K562 (cell line): ENCODE data around the gene RPRD1B. TPM values are rescaled to one million over a fixed set of nuclear protein-coding genes. Genes with fewer than 3 reads are reported as not detected.

Experiments used
- ATAC-seq: fragments of 200-7000 bp; cut with Tn5 transposase; 3 replicates; pipeline ENCODE4 v1.9.1; 2020; ENCODE audit warnings: moderate library complexity
- BruUV-seq: library from RNA; stranded (reverse); fragments of 400-500 nt; replicated peaks from 2 replicates; lab custom pipeline; 2021; lab: Mats Ljungman, UMichigan
- CTCF ChIA-PET: fragments of 300-600 bp; formaldehyde crosslinking; extraction: SDS; loops from one replicate; lab custom pipeline; 2021; ENCODE audit warnings: low intra/inter-chr PET ratio; lab: Yijun Ruan, JAX
- POLR2A ChIA-PET: fragments of 300-600, 350-650 bp; sonication (Branson Sonifier 250); formaldehyde crosslinking; extraction: SDS; loops from one replicate; lab custom pipeline; 2021; ENCODE audit warnings: antibody characterized with exemption, inconsistent platforms; lab: Yijun Ruan, JAX
- DNase-seq, 4 experiments: peaks; one replicate each; pipeline versions ENCODE4 v3.0.0 to v3.0.0-alpha.2; 2011 to 2018; ENCODE audit warnings: low spot score in 3 of 4, mixed read lengths in 3 of 4; ENCODE audit errors: extremely low read depth in 1 of 4
- FAIRE-seq: peaks from 2 replicates; lab custom pipeline; 2011; peaks lifted over from hg19 to GRCh38; lab: Jason Lieb, UNC
- H2AFZ ChIP-seq: 2 replicates; pipeline ENCODE4 v1.6.0; 2011; ENCODE audit warnings: low read depth, low read length, control low read depth, inconsistent platforms
- H3K27ac ChIP-seq: fragments of 200-600 bp; 3 replicates; pipeline ENCODE4 v1.8.0; 2011; ENCODE audit warnings: low read depth, mild to moderate bottlenecking, control low read depth, inconsistent platforms, low read length, moderate library complexity, mixed read lengths; ENCODE audit errors: extremely low read depth
- H3K27me3 ChIP-seq, 2 experiments: fragments of 300-600 bp in 1 of 2; 2 replicates in 1 of 2; 3 replicates in 1 of 2; pipeline versions ENCODE4 v1.6.0 to v1.8.0; 2011; ENCODE audit warnings: inconsistent platforms in 2 of 2, low read length in 2 of 2, mild to moderate bottlenecking in 1 of 2, mixed read lengths in 1 of 2, moderate library complexity in 1 of 2; ENCODE audit not compliant: control insufficient read depth in 2 of 2, insufficient read depth in 2 of 2
- H3K36me3 ChIP-seq: fragments of 300-600 bp; 3 replicates; pipeline ENCODE4 v1.8.0; 2011; ENCODE audit warnings: mild to moderate bottlenecking, low read length, inconsistent platforms; ENCODE audit not compliant: control insufficient read depth, insufficient read depth
- H3K4me1 ChIP-seq, 2 experiments: fragments of 200-600 bp in 1 of 2; replicated peaks in 1 of 2; 2 replicates in 1 of 2; 3 replicates in 1 of 2; pipeline versions ENCODE4 v1.5.1 to v1.8.0; 2011; ENCODE audit warnings: inconsistent platforms in 2 of 2, low read length in 2 of 2, mild to moderate bottlenecking in 1 of 2, mixed read lengths in 1 of 2, moderate library complexity in 1 of 2; ENCODE audit not compliant: control insufficient read depth in 2 of 2, insufficient read depth in 2 of 2
- H3K4me2 ChIP-seq: 2 replicates; pipeline ENCODE4 v1.6.1; 2011; ENCODE audit warnings: low read length, control low read depth, inconsistent platforms, mixed read lengths; ENCODE audit not compliant: insufficient read depth
- H3K4me3 ChIP-seq: fragments of 200-600 bp; sonication (generic), shearing (Covaris generic); 2 replicates; pipeline ENCODE4 v1.5.1; 2016; ENCODE audit warnings: control low read depth, inconsistent platforms
- H3K79me2 ChIP-seq: fragments of 200-600 bp; 3 replicates; pipeline ENCODE4 v1.8.0; 2011; ENCODE audit warnings: low read length, inconsistent platforms; ENCODE audit not compliant: control insufficient read depth, insufficient read depth
- H3K9ac ChIP-seq, 2 experiments: 2 replicates each; pipeline versions ENCODE4 v1.6.0 to v1.6.1; 2011; ENCODE audit warnings: low read depth in 2 of 2, low read length in 2 of 2, control low read depth in 1 of 2, inconsistent platforms in 1 of 2, mild to moderate bottlenecking in 1 of 2, mixed read lengths in 1 of 2; ENCODE audit not compliant: insufficient read depth in 1 of 2
- H3K9me1 ChIP-seq: one replicate; pipeline ENCODE4 v1.6.0; 2011; ENCODE audit warnings: inconsistent platforms, mild to moderate bottlenecking, low read length, moderate library complexity; ENCODE audit not compliant: control insufficient read depth, insufficient read depth
- H3K9me3 ChIP-seq: replicated peaks from 2 replicates; pipeline ENCODE4 v1.5.1; 2011; ENCODE audit warnings: low read depth, low read length, inconsistent platforms; ENCODE audit not compliant: control insufficient read depth, insufficient read depth
- H4K20me1 ChIP-seq: replicated peaks from 2 replicates; pipeline ENCODE4 v1.6.1; 2011; ENCODE audit warnings: low read length, inconsistent platforms, mixed read lengths; ENCODE audit not compliant: control insufficient read depth, insufficient read depth
- CBX3 ChIP-seq, 2 experiments: IDR thresholded peaks; 1 replicate in 1 of 2; 2 replicates in 1 of 2; pipeline ENCODE4 v1.6.1; 2012; ENCODE audit warnings: inconsistent platforms in 2 of 2, low read length in 2 of 2, borderline replicate concordance in 1 of 2, control low read depth in 1 of 2
- E2F3 ChIP-seq: fragments of 250-450 bp; sonication (Bioruptor Pico); IDR thresholded peaks from 2 replicates; pipeline ENCODE4 v1.4.0; 2020; ENCODE audit warnings: mild to moderate bottlenecking
- KDM1A ChIP-seq, 2 experiments: fragments of 450-650 bp; IDR thresholded peaks; 2 replicates each; pipeline ENCODE4 v1.6.1; 2016; ENCODE audit warnings: mild to moderate bottlenecking in 2 of 2
- SMARCB1 ChIP-seq: IDR thresholded peaks from 2 replicates; pipeline ENCODE4 v1.6.1; 2011; ENCODE audit warnings: improper control_type of control experiment, low read depth; ENCODE audit not compliant: insufficient read length
- SRSF3 ChIP-seq: fragments of 200-400 bp; formaldehyde crosslinking; IDR thresholded peaks from 2 replicates; pipeline ENCODE4 v1.6.1; 2016; ENCODE audit warnings: mild to moderate bottlenecking, low read length, moderate library complexity; ENCODE audit not compliant: insufficient read depth
- WGBS: fragments of 100-300 bp; shearing (Covaris generic); methylation state at CpG from one replicate; pipeline ENCODE4 v1.1.6; 2016; ENCODE audit warnings: low coverage, mixed read lengths; ENCODE audit not compliant: insufficient coverage; ENCODE audit errors: missing lambda C conversion rate; 5-methylcytosine and 5-hydroxymethylcytosine counted together
- in situ Hi-C: fragments of 300-500 bp; cut with MboI; formaldehyde crosslinking; loops from 4 replicates; pipeline ENCODE4 v1.15.0; 2018; ENCODE audit warnings: inconsistent platforms, mixed read lengths
- intact Hi-C: fragments of 100-400 bp; cut with micrococcal nuclease; formaldehyde crosslinking; loops from 2 replicates; pipeline ENCODE4 v1.14.2; 2022
- polyA plus RNA-seq, 8 experiments: library from polyadenylated mRNA; depleted of rRNA in 4 of 8; stranded (reverse) in 5 of 8; unstranded in 3 of 8; fragments of >200 nt; fragmentation: Nextera tagmentation in 2 of 8; fragmentation: Illumina TruSeq in 1 of 8; extraction: Ambion mirVana in 2 of 8; extraction: Trizol in 1 of 8; gene quantifications; 2 replicates each; pipeline versions ENCODE4 v1.2.1 to v1.2.3, GENCODE V29; 2011 to 2014; ENCODE audit warnings: inconsistent platforms in 1 of 8, missing spikeins in 1 of 8
- total RNA-seq, 7 experiments: library from RNA; depleted of rRNA in 6 of 7; stranded (reverse); fragments of >200 nt in 6 of 7; fragmentation: Illumina TruSeq in 2 of 7; extraction: Trizol in 2 of 7; gene quantifications; 2 replicates each; pipeline versions ENCODE4 v1.2.1 to v1.2.3, GENCODE V29; 2011 to 2021; ENCODE audit warnings: low replicate concordance in 1 of 7
- TF ChIP-seq, protein P1 (sequence below), 2 experiments: fragments of 450-650 bp; IDR thresholded peaks; 2 replicates each; pipeline ENCODE4 v1.6.1; 2018; ENCODE audit warnings: mild to moderate bottlenecking in 2 of 2, low read depth in 1 of 2; ENCODE audit not compliant: partially characterized antibody in 2 of 2
- TF ChIP-seq, protein P2 (sequence below), 2 experiments: fragments of 450-650 bp in 1 of 2; IDR thresholded peaks; 2 replicates each; pipeline ENCODE4 v1.6.1; 2011 to 2017; ENCODE audit warnings: low read depth in 2 of 2, antibody characterized with exemption in 1 of 2, borderline replicate concordance in 1 of 2, low read length in 1 of 2, mild to moderate bottlenecking in 1 of 2, mixed read lengths in 1 of 2; ENCODE audit not compliant: control insufficient read depth in 1 of 2

Gene RPRD1B
- total and polyA plus RNA-seq, 9 of the 15 experiments (the other 6 are each of a cell fraction or from before 2014, with no cell fraction given): 5.5 to 43.0 (median 24.4) TPM

DNA sequence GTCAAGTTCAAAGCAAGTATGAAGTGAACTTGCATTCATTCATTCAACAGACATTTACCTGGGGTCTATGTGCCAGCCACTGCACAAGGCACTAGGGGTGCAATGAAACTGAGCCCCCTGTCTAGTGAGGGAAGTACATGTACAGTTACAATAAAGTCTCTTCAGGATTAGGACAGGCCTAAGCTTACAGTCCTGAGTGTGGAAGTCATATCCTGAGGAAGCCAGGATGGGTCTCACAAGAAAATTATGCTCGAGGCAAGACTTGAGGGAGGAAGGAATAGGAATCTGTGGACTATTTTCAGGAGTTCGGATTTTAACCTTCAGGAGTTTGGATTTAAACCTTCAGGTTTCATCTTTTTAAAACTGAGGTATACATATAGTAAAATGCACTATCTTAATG is 19.7 kb upstream of the RPRD1B start:
- H3K4me3 ChIP-seq: no peak overlapping the region
- ATAC-seq (no peak), DNase-seq (no peak), FAIRE-seq (no peak)
- ChIA-PET POLR2A (interaction anchor here (0.8 to 2.2 kb wide), 3 partner anchors 8 to 19 kb away, joined by 3 to 7 read pairs (median 5); partner anchors contain the start of genes RPRD1B and TTI1), CTCF (no interaction called here)
- H3K9me3 ChIP-seq: peaks cover 6% of the 10 kb centered on the region
- peaks cover 86% of the 10 kb centered on the region for H3K79me2 ChIP-seq
- no peak overlapping the region for H2AFZ ChIP-seq
- no peak overlapping the region for H3K9ac ChIP-seq
- H3K27me3 ChIP-seq: no peaks in the 10 kb centered on the region
- no peak overlapping the region for H3K27ac ChIP-seq
- no TSS peak for BruUV-seq
- no peaks in the 10 kb centered on the region for H3K4me1 ChIP-seq
- H3K36me3 ChIP-seq: peaks cover 92% of the 10 kb centered on the region
- intact Hi-C loops: no loop called here
- no peak overlapping the region for H3K4me2 ChIP-seq
- H3K9me1 ChIP-seq: no peaks in the 10 kb centered on the region
- no peak for TF ChIP-seq SRSF3
- in situ Hi-C loops: no loop called here
- peaks cover 10% of the 10 kb centered on the region for H4K20me1 ChIP-seq
- 90% methylated on average over 2 of the region's 2 CpGs for WGBS

DNA sequence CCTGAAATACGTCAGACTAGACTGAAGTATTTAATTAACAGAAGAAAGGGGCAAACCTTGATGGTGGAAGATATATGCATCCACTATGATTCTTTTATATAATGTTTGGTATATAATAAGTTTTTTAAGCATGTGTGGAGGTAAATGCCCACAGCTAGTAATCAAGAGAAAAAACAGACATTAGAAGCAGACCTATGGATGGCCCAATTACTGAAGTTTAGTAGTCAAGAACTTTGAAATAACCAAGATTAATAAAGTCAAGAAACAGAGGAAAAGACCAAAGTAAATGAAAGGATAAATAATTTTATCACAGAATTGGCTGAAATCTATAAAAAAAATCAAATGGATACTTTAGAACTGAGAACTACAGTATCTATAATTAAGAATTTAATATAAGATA is 15.6 kb upstream of the RPRD1B start:
- DNase-seq: no peak
- intact Hi-C loops (no loop called here), in situ Hi-C loops (no loop called here)
- no peak overlapping the region for H3K9ac ChIP-seq
- WGBS: 100% methylated on average over 1 of the region's 1 CpG
- peaks cover 89% of the 10 kb centered on the region for H3K79me2 ChIP-seq
- H3K27me3 ChIP-seq: no peaks in the 10 kb centered on the region
- no peak overlapping the region for H3K27ac ChIP-seq
- H3K36me3 ChIP-seq: peaks cover 77% of the 10 kb centered on the region
- H3K9me1 ChIP-seq: no peaks in the 10 kb centered on the region
- no peak for ATAC-seq
- ChIA-PET CTCF (no interaction called here), POLR2A (interaction anchor here (0.6 to 1.3 kb wide), 2 partner anchors 10 to 149 kb away, joined by 3 to 4 read pairs; no protein-coding TSS in a partner anchor)
- H3K9me3 ChIP-seq: peaks cover 7% of the 10 kb centered on the region
- TF ChIP-seq, protein P1, sequence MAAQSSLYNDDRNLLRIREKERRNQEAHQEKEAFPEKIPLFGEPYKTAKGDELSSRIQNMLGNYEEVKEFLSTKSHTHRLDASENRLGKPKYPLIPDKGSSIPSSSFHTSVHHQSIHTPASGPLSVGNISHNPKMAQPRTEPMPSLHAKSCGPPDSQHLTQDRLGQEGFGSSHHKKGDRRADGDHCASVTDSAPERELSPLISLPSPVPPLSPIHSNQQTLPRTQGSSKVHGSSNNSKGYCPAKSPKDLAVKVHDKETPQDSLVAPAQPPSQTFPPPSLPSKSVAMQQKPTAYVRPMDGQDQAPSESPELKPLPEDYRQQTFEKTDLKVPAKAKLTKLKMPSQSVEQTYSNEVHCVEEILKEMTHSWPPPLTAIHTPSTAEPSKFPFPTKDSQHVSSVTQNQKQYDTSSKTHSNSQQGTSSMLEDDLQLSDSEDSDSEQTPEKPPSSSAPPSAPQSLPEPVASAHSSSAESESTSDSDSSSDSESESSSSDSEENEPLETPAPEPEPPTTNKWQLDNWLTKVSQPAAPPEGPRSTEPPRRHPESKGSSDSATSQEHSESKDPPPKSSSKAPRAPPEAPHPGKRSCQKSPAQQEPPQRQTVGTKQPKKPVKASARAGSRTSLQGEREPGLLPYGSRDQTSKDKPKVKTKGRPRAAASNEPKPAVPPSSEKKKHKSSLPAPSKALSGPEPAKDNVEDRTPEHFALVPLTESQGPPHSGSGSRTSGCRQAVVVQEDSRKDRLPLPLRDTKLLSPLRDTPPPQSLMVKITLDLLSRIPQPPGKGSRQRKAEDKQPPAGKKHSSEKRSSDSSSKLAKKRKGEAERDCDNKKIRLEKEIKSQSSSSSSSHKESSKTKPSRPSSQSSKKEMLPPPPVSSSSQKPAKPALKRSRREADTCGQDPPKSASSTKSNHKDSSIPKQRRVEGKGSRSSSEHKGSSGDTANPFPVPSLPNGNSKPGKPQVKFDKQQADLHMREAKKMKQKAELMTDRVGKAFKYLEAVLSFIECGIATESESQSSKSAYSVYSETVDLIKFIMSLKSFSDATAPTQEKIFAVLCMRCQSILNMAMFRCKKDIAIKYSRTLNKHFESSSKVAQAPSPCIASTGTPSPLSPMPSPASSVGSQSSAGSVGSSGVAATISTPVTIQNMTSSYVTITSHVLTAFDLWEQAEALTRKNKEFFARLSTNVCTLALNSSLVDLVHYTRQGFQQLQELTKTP (IDR thresholded peaks at IDR 0.05; ENCODE audit: low read depth in 1 of 2, partially characterized antibody in 2 of 2): peak in 1 of 2 experiments; percentile 93
- TF ChIP-seq, protein P2, sequence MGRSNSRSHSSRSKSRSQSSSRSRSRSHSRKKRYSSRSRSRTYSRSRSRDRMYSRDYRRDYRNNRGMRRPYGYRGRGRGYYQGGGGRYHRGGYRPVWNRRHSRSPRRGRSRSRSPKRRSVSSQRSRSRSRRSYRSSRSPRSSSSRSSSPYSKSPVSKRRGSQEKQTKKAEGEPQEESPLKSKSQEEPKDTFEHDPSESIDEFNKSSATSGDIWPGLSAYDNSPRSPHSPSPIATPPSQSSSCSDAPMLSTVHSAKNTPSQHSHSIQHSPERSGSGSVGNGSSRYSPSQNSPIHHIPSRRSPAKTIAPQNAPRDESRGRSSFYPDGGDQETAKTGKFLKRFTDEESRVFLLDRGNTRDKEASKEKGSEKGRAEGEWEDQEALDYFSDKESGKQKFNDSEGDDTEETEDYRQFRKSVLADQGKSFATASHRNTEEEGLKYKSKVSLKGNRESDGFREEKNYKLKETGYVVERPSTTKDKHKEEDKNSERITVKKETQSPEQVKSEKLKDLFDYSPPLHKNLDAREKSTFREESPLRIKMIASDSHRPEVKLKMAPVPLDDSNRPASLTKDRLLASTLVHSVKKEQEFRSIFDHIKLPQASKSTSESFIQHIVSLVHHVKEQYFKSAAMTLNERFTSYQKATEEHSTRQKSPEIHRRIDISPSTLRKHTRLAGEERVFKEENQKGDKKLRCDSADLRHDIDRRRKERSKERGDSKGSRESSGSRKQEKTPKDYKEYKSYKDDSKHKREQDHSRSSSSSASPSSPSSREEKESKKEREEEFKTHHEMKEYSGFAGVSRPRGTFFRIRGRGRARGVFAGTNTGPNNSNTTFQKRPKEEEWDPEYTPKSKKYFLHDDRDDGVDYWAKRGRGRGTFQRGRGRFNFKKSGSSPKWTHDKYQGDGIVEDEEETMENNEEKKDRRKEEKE (IDR thresholded peaks at IDR 0.05; ENCODE audit: borderline replicate concordance in 1 of 2, control insufficient read depth in 1 of 2, low read depth in 2 of 2, low read length in 1 of 2): no peak
- TF ChIP-seq KDM1A (IDR thresholded peaks at IDR 0.05) (no peak), SMARCB1 (no peak), CBX3 (IDR thresholded peaks at IDR 0.05; ENCODE audit: borderline replicate concordance in 1 of 2, low read length in 2 of 2) (peak in 1 of 2 experiments; percentile 62; a peak in 2 of 3 replicates), E2F3 (no peak)
- no peak overlapping the region for H2AFZ ChIP-seq
- no peak overlapping the region for H3K4me3 ChIP-seq
- H4K20me1 ChIP-seq: no peaks in the 10 kb centered on the region; the same call in none of the 2 replicates
- no peak overlapping the region for H3K4me2 ChIP-seq
- FAIRE-seq: no peak
- no TSS peak for BruUV-seq
- no peaks in the 10 kb centered on the region for H3K4me1 ChIP-seq
